ENCODE data around the gene RFX8. TPM values are rescaled to one million over a fixed set of nuclear protein-coding genes. Genes with fewer than 3 reads are reported as not detected.
"Not testable (repeated sequence)": the region's sequence is repeated elsewhere in the genome, so short reads cannot be mapped to it uniquely, and the experiment has no call there.

Gene RFX8
- total RNA-seq, 2 donors from 2014 or later: 0.14 to 0.85 TPM

DNA sequence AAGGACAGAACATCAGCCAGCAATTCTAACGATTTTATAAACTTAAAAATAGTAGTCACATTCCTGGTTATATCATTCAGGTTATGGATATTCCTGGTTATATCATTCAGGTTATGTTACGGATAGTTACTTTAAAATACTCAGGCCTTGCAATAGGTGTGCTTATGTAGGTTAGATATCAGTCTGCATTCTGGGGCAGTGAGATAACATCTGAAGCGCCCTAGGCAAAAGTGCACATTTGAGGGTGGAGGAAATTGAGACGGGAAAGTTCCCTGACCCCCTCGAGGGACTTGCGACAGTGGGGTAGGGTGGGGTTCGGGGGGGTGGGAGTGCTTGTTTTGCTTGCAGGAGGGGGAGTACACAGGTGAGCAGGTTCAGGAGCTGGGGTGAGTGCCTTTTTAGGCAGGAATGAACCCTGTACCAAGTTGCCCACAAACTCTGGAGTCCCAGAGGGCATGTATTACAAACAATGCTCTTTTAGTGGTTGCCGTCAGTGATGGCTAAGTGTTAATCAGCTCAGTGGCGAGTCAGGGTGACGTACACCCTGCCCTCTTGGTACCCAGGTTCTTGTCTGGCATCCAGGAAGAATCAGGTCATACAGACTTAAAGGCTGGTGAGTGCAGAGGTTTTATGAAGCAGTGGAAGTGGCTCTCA lies 119.4 kb downstream of the RFX8 start:
- ATAC-seq (ENCODE audit: insufficient number of reproducible peaks, low FRiP score, low read depth): no peak
- Histone ChIP-seq H3K27me3 (replicated peaks; ENCODE audit: insufficient read depth) (no peaks in the 10 kb centered on the region), H3K36me3 (no peaks in the 10 kb centered on the region), H3K9me3 (no peaks in the 10 kb centered on the region), H3K4me3 (no peak overlapping the region), H3K4me1 (ENCODE audit: control insufficient read depth in 1 of 2, low read depth in 2 of 2) (no peaks in the 10 kb centered on the region), H3K27ac (no peak overlapping the region)
- no peak for DNase-seq (ENCODE audit: low spot score)
- TF ChIP-seq CTCF (IDR thresholded peaks at IDR 0.05): no peak

DNA sequence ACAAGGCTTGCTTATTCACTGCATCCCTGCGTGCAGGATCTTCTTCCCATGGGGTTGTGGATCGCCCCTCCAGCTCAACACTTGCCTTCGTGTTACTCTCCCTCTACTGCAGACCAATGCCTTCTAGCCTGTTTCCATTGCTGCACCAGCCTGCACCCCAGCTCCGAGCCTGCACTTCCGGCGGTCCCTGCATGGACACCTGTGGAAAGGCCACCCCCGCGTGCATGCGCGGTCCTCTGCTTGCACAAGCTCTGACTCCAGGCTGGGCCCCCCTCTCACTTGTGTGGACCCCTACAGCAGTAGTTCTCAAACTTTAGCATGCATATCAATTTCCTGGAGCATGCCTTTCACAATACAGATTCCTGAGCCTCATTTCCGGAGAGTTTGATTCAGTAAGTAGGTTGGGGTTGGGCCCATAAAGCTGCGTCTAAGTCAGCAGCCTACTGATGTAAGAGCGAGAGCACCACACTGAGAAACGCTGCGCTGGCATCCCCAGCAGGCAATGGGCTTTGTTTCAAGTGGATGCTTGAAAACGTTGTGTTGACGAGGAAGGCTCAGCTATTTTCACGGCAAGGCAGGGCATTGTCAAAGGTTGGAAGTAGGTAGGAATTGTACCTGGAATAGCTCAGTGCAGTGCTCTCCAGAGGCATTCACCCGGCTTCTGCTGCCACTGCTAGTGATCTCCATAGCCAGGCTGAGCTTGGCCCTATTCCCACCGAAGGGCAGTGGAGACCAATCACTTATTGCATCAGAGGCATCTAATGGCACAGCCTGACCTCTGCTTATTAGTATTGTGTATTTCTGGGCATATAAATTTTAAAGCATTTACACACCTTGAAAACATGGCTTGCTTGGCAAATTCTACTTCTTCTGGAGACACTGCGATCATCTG lies 120.2 kb downstream of the RFX8 start:
- H3K9me3 ChIP-seq: no peaks in the 10 kb centered on the region
- H3K36me3 ChIP-seq: no peaks in the 10 kb centered on the region
- DNase-seq (ENCODE audit: low spot score) (no peak), ATAC-seq (ENCODE audit: insufficient number of reproducible peaks, low FRiP score, low read depth) (no peak)
- no peak overlapping the region for H3K27ac ChIP-seq
- no peak for TF ChIP-seq CTCF (IDR thresholded peaks at IDR 0.05)
- no peak overlapping the region for H3K4me3 ChIP-seq
- no peaks in the 10 kb centered on the region for H3K4me1 ChIP-seq (ENCODE audit: control insufficient read depth in 1 of 2, low read depth in 2 of 2)
- no peaks in the 10 kb centered on the region for H3K27me3 ChIP-seq (replicated peaks; ENCODE audit: insufficient read depth)

DNA sequence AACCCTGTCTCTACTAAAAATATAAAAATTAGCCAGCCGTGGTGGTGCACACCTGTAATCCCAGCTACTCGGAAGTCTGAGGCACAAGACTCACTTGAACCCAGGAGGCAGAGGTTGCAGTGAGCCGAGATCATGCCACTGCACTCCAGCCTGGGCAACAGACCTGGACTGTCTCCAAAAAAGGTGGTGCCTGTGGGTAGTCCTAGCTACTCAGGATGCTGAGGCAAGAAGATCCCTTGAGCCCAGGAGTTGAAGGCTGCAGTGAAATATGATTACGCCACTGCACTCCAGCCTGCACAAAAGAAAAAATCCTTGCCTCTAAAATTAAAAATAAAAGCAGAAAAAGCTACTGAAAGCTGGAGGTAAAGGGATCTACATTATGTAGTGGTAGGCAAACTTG lies 122.3 kb downstream of the RFX8 start:
- H3K4me1 ChIP-seq (ENCODE audit: control insufficient read depth in 1 of 2, low read depth in 2 of 2); DNase-seq (ENCODE audit: low spot score); H3K27ac ChIP-seq; ATAC-seq (ENCODE audit: insufficient number of reproducible peaks, low FRiP score, low read depth); H3K9me3 ChIP-seq; H3K27me3 ChIP-seq (replicated peaks; ENCODE audit: insufficient read depth); H3K4me3 ChIP-seq; H3K36me3 ChIP-seq: not testable (repeated sequence)

DNA sequence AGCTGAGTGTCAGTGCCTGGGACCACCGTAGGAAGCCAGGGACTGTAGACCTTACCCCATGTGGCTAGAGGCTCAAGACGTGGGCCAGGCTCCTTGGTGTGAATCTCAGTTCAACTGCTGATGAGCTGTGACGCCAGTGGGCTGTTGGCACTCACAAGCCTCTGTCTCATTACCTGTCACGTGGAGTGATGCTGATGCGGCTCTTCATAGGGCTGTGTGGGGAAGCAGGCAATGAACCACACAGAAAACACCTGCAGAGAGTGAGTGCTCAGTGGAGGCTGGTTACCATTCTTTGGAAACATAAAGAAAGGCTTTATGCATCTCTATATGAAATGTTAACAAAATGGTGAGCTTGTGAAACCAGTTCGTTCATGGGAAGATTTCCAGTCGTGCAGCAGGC lies 123.7 kb downstream of the RFX8 start:
- no peak for TF ChIP-seq CTCF (IDR thresholded peaks at IDR 0.05)

DNA sequence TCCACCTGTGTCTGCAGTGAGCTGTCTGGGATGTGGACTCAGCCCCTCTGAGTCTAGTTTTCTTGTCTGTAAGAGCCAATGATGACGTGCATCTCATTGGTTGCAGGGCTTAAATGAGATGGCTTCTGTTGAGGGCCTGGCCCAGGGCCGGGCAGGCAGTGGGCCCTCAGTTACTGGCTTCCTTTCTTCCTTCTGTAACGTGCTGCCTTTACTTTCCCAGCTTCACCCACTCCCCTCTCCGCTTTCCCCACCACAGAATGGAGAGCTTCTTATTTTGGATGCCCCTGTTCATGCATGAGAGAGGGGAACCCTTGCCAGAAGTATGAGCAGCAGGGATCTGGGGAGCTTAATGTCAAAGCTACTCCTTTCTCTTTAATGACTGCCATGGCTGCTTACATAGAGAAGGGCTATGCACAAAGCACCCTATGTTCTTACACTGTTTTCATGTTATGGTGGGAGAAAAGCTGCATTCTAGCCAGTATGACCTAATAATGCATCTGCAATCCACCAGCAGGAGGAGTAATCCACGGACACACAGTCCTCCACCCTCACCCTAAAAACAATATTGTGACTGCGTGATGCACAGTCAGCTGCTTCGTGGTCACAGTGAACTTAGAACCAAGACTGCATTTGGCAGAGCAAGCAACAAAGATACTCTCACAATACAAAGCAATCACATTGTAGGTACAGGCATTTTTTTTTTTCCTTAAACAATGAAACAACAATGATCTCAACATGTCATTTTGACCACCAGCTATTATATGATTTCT lies 124.8 kb downstream of the RFX8 start:
- TF ChIP-seq CTCF (IDR thresholded peaks at IDR 0.05): no peak
- no peak overlapping the region for H3K4me3 ChIP-seq
- ATAC-seq (ENCODE audit: insufficient number of reproducible peaks, low FRiP score, low read depth): no peak

More for the DNA sequence above, 123.7 kb downstream of the RFX8 start:
- Histone ChIP-seq H3K36me3 (no peaks in the 10 kb centered on the region), H3K27ac (no peak overlapping the region), H3K4me1 (ENCODE audit: control insufficient read depth in 1 of 2, low read depth in 2 of 2) (no peaks in the 10 kb centered on the region), H3K4me3 (no peak overlapping the region), H3K27me3 (replicated peaks; ENCODE audit: insufficient read depth) (no peaks in the 10 kb centered on the region), H3K9me3 (no peaks in the 10 kb centered on the region)
- ATAC-seq (ENCODE audit: insufficient number of reproducible peaks, low FRiP score, low read depth) (no peak), DNase-seq (ENCODE audit: low spot score) (no peak)

More for the DNA sequence above, 124.8 kb downstream of the RFX8 start:
- Histone ChIP-seq H3K27me3 (replicated peaks; ENCODE audit: insufficient read depth) (no peaks in the 10 kb centered on the region), H3K4me1 (ENCODE audit: control insufficient read depth in 1 of 2, low read depth in 2 of 2) (no peaks in the 10 kb centered on the region), H3K36me3 (no peaks in the 10 kb centered on the region), H3K27ac (no peak overlapping the region), H3K9me3 (no peaks in the 10 kb centered on the region)
- DNase-seq (ENCODE audit: low spot score): no peak

Data from thoracic aorta (tissue), 2 donors.